Karpas-422 (cell line): ENCODE data around the gene TMF1. TPM values are rescaled to one million over a fixed set of nuclear protein-coding genes. Genes with fewer than 3 reads are reported as not detected.

Experiments
- DNase-seq: peaks from one replicate; pipeline ENCODE4 v3.0.0-alpha.2; 2015
- H2AFZ ChIP-seq: fragments of 200-600 bp; sonication (generic); 2 replicates; pipeline ENCODE4 v1.6.1; 2014; ENCODE audit warnings: antibody characterized with exemption, low read length, mixed read lengths
- H3K27ac ChIP-seq: fragments of 200-600 bp; sonication (generic); 2 replicates; pipeline ENCODE4 v1.5.1; 2014; ENCODE audit warnings: mild to moderate bottlenecking, low read length, moderate library complexity
- H3K27me3 ChIP-seq: fragments of 200-600 bp; sonication (generic); 2 replicates; pipeline ENCODE4 v1.6.1; 2014; ENCODE audit warnings: low read length, mixed read lengths
- H3K36me3 ChIP-seq: fragments of 200-600 bp; sonication (generic); 2 replicates; pipeline ENCODE4 v1.6.1; 2014; ENCODE audit warnings: low read length, mixed read lengths; ENCODE audit not compliant: insufficient read depth
- H3K4me1 ChIP-seq: fragments of 200-600 bp; sonication (generic); 2 replicates; pipeline ENCODE4 v1.6.1; 2014; ENCODE audit warnings: mild to moderate bottlenecking, low read length, mixed read lengths
- H3K4me2 ChIP-seq: fragments of 200-600 bp; sonication (generic); 2 replicates; pipeline ENCODE4 v1.6.1; 2014; ENCODE audit warnings: low read length, low read depth, mild to moderate bottlenecking; ENCODE audit not compliant: poor library complexity, severe bottlenecking
- H3K4me3 ChIP-seq: fragments of 200-600 bp; sonication (generic); 2 replicates; pipeline ENCODE4 v1.5.1; 2014; ENCODE audit warnings: mild to moderate bottlenecking, antibody characterized with exemption, low read length, mixed read lengths
- H3K79me2 ChIP-seq: fragments of 200-600 bp; sonication (generic); 2 replicates; pipeline ENCODE4 v1.6.1; 2014; ENCODE audit warnings: mild to moderate bottlenecking, low read length, mixed read lengths
- H3K9ac ChIP-seq: fragments of 200-600 bp; sonication (generic); 2 replicates; pipeline ENCODE4 v1.6.0; 2014; ENCODE audit warnings: low read length
- H3K9me2 ChIP-seq: fragments of 200-600 bp; sonication (generic), shearing (Covaris generic); replicated peaks from 2 replicates; pipeline ENCODE4 v1.6.0; 2014; ENCODE audit warnings: mild to moderate bottlenecking, low read length, moderate library complexity; ENCODE audit not compliant: insufficient read depth
- H3K9me3 ChIP-seq: fragments of 300-700, 200-600 bp; sonication (generic); 2 replicates; pipeline ENCODE4 v1.6.1; 2014; ENCODE audit warnings: low read length, mixed read lengths
- H4K20me1 ChIP-seq: fragments of 200-600 bp; sonication (generic); 2 replicates; pipeline ENCODE4 v1.6.1; 2014; ENCODE audit warnings: mild to moderate bottlenecking, antibody characterized with exemption, low read length, low read depth; ENCODE audit not compliant: insufficient read depth
- total RNA-seq: library from RNA; depleted of rRNA; stranded (reverse); fragments of >200 nt; shearing (Covaris generic); gene quantifications from 2 replicates; pipeline ENCODE4 v1.2.3, GENCODE V29; 2014; ENCODE audit warnings: low replicate concordance

The TMF1 gene
- total RNA-seq, 1 experiment from 2014 or later: 25.2 TPM

GRCh38 chr3:69091389-69092029, 39.4 kb upstream of the TMF1 start:
- Histone ChIP-seq H3K27me3 (no peaks in the 10 kb centered on the region), H3K9me2 (no peaks in the 10 kb centered on the region), H3K27ac (peak overlapping the region; percentile 73), H3K4me2 (peak overlapping the region; percentile 56), H3K4me1 (peaks cover 51% of the 10 kb centered on the region), H3K79me2 (peaks cover 30% of the 10 kb centered on the region), H2AFZ (peak overlapping the region; percentile 80; the same call in 1 of the 2 replicates), H3K9ac (peak overlapping the region; percentile 43), H3K9me3 (no peaks in the 10 kb centered on the region), H3K4me3 (peak overlapping the region; percentile 26; the same call in 1 of the 2 replicates), H3K36me3 (no peaks in the 10 kb centered on the region), H4K20me1 (no peaks in the 10 kb centered on the region)
- DNase-seq: peak; percentile 43

GRCh38 chr3:69090021-69090420, 37.9 kb upstream of the TMF1 start:
- Histone ChIP-seq H3K4me2 (no peak overlapping the region), H3K79me2 (peaks cover 36% of the 10 kb centered on the region), H2AFZ (no peak overlapping the region), H3K9ac (no peak overlapping the region), H3K4me1 (peaks cover 62% of the 10 kb centered on the region), H3K27me3 (no peaks in the 10 kb centered on the region), H3K9me2 (no peaks in the 10 kb centered on the region), H4K20me1 (no peaks in the 10 kb centered on the region), H3K4me3 (no peak overlapping the region), H3K27ac (no peak overlapping the region), H3K9me3 (no peaks in the 10 kb centered on the region), H3K36me3 (no peaks in the 10 kb centered on the region)
- no peak for DNase-seq

- Histone ChIP-seq H3K4me2 (no peak overlapping the region), H3K79me2 (peaks cover 29% of the 10 kb centered on the region), H2AFZ (no peak overlapping the region), H3K27me3 (no peaks in the 10 kb centered on the region), H3K9me2 (no peaks in the 10 kb centered on the region), H3K9ac (no peak overlapping the region), H3K36me3 (no peaks in the 10 kb centered on the region), H3K27ac (no peak overlapping the region), H3K4me3 (no peak overlapping the region), H4K20me1 (no peaks in the 10 kb centered on the region), H3K4me1 (peaks cover 73% of the 10 kb centered on the region), H3K9me3 (no peaks in the 10 kb centered on the region)
- DNase-seq: no peak
Observed at GRCh38 chr3:69088063-69088462, 35.9 kb upstream of the TMF1 start.

DNA sequence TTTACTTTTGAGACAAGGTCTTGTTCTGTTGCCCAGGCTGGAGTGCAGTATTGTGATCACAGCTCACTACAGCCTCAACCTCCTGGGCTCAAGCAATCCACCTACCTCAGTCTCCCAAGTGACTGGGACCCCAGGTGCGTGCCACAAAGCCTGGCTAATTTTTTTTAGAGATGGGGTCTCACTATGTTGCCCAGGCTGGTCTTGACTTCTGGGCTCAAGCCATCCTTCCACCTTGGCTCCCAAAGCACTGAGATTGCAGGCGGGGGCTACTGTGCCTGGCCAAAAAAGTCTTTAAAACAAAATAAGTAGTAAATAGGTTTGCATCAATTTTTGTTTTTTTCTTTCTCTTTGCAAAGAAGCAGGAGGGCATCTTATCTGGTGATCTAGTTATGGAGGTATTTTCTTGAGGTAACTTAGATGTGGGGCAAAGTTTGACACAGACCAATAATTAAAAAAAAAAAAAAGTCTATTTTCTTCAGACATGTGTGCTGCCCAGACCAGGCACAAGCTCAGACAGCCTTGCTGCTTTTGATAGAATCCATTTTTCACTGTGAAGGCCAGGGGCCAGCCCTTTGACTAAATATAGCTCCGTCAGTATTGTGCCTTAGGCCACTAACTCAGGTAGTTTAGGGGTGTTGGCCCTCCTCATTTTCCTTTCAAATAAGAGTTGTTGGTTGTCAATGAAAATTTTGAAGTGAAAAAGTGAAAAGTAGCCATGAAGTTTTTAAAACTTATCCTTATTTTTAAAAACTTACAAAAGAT, 35.1 kb upstream of the TMF1 start:
- Histone ChIP-seq H3K4me3 (no peak overlapping the region), H3K27ac (no peak overlapping the region), H3K9ac (no peak overlapping the region), H3K79me2 (peaks cover 25% of the 10 kb centered on the region), H3K4me1 (peaks cover 74% of the 10 kb centered on the region), H4K20me1 (no peaks in the 10 kb centered on the region), H3K4me2 (peak overlapping the region; percentile 21), H2AFZ (no peak overlapping the region), H3K9me3 (no peaks in the 10 kb centered on the region), H3K9me2 (no peaks in the 10 kb centered on the region), H3K36me3 (no peaks in the 10 kb centered on the region), H3K27me3 (no peaks in the 10 kb centered on the region)
- DNase-seq: no peak

GRCh38 chr3:69085833-69086722, 33.9 kb upstream of the TMF1 start:
- Histone ChIP-seq H4K20me1 (no peaks in the 10 kb centered on the region), H3K4me3 (peak overlapping the region; percentile 81), H3K79me2 (peaks cover 25% of the 10 kb centered on the region), H3K9me3 (no peaks in the 10 kb centered on the region), H3K4me1 (peaks cover 74% of the 10 kb centered on the region), H3K4me2 (peak overlapping the region; percentile 80), H3K27me3 (no peaks in the 10 kb centered on the region), H3K36me3 (no peaks in the 10 kb centered on the region), H3K27ac (no peak overlapping the region), H3K9me2 (no peaks in the 10 kb centered on the region), H2AFZ (no peak overlapping the region), H3K9ac (peak overlapping the region; percentile 76)
- peak; percentile 64 for DNase-seq

DNA sequence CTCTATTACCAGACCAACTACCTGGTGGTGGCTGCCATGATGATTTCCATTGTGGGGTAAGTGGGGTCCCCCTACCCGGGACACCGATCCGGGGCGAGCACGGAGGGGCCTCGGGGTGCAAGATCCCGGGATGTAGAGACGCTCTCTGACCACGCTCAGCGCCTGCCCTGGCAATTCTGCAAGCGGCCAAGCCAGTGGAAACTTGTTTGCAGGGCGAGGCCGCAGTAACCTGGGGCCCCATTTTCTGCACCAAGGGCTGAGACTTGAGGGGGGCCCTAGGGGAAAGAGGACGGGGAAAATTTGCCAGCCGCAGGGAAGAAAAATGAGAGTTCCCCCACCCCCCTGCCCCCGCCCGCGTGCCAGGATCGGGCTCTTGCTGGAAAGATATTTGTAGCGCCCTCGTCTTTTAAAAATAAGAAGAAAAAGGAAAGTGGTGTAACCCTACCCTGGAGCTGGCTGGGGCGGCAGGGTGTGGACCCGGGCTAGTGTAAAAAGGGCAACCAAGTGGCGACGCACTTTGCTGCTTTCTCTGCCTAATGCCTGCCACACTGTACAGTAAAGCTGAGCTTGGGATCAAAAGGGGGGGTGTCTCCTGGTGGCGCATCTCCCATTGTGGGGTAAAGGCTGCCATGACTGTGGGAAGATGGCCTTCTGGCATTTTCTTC, 33.2 kb upstream of the TMF1 start:
- DNase-seq: peak; percentile 47

GRCh38 chr3:69084326-69085167, 32.4 kb upstream of the TMF1 start, which contains the start of gene ARL6IP5:
Gene ARL6IP5 (plus strand): TSS chr3:69084937. CDS start chr3:69085048, 111 bp downstream.
- Histone ChIP-seq H3K4me2 (peak within 1 kb of the TSS; percentile 80), H3K27ac (peak within 1 kb of the TSS; percentile 81), H2AFZ (peak within 1 kb of the TSS; percentile 90), H3K4me1 (peaks cover 76% of the 10 kb centered on the region), H3K36me3 (no peaks in the 10 kb centered on the region), H3K4me3 (peak within 1 kb of the TSS; percentile 81), H3K9ac (peak within 1 kb of the TSS; percentile 76), H3K79me2 (peaks cover 24% of the 10 kb centered on the region), H3K9me2 (no peaks in the 10 kb centered on the region), H3K27me3 (no peaks in the 10 kb centered on the region), H4K20me1 (peaks cover 2% of the 10 kb centered on the region; the same call in 1 of the 2 replicates), H3K9me3 (no peaks in the 10 kb centered on the region)
- DNase-seq: peak; percentile 97

More for the DNA sequence above, 33.2 kb upstream of the TMF1 start:
- Histone ChIP-seq H3K4me3 (peak overlapping the region; percentile 81), H3K9me2 (no peaks in the 10 kb centered on the region), H3K9ac (peak overlapping the region; percentile 76), H3K27ac (0 out of 2 replicates have a peak overlapping the region, but pooled peaks have one; percentile 7), H3K9me3 (no peaks in the 10 kb centered on the region), H3K27me3 (no peaks in the 10 kb centered on the region), H3K4me2 (peak overlapping the region; percentile 80), H3K36me3 (no peaks in the 10 kb centered on the region), H4K20me1 (no peaks in the 10 kb centered on the region), H3K79me2 (peaks cover 23% of the 10 kb centered on the region), H2AFZ (peak overlapping the region; percentile 90), H3K4me1 (peaks cover 81% of the 10 kb centered on the region)
